Stimulated activated CD4-positive, alpha-beta T cell treated with anti-CD3 and anti-CD28 coated beads, Interleukin-1b, Interleukin-23, amount 100 ng/mL, for 4 hours (primary cell): ENCODE data around the gene SART3.
"Not testable (repeated sequence)": the region's sequence is repeated elsewhere in the genome, so short reads cannot be mapped to it uniquely, and the experiment has no call there.

Experiments used
- DNase-seq, 2 donors: peaks; one replicate each; pipeline ENCODE4 v3.0.0-alpha.2; 2020; ENCODE audit warnings: low read depth in 2 of 2

Gene SART3

GRCh38 chr12:108485371-108485770, 75.6 kb downstream of the SART3 start:
- not testable (repeated sequence) for DNase-seq

GRCh38 chr12:108484845-108485244, 76.1 kb downstream of the SART3 start:
- no peak for DNase-seq

DNA sequence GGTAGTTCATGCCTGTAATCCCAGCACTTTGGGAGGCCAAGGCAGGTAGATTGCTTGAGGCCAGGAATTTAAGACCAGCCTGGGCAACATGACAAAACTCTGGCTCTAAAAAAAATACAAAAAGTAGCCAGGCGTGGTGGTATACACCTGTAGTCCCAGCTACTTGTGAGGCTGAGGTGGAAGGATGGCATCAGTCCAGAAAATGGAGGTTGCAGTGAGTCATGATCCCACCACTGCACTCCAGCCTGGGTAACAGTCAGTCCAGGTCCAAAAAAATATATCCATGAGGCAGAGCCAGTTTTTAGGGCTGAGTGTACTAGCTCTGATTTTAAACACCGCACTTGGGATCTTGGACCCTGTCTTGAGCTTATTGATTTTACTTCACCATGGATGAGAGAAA, 76.5 kb downstream of the SART3 start:
- DNase-seq, result no peak

DNA sequence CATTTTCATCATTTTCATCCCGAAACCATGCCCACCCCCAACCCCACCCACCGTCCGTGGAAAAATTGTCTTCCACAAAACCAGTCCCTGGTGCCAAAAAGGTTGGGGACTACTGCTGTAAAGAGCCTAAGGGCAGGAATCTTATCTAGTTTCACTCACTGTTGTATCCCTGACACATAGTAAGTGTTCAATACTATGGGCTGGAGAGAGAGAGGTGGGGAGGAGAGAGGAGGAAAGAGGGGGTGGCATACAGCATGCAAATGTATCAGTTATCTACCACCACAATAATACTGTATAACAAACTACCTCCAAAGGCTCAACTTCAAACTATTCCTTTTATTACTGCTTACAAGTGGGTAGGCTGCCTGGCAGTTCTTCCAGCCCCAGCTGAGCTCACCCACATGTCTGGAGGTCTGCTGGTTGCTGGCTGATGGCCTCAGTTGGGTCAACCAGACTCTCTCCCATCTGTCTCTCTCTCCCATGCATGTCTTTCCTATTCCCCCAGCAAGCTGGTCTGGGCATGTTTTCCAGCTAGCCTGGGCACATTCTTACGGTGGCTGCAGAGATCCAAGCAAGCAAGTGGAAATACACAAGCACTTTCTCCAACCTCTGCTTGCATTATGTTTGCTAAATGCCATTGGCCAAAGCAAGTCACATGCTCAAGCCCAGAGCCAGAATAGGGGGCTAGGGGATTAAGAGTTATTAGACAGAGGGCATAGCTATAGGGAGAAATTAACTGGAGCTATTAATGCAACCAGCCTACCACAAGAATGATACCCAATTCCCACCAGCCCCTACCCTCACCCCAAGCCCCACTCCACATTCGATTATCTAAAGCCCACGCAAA, 77.5 kb downstream of the SART3 start:
- no peak for DNase-seq

DNA sequence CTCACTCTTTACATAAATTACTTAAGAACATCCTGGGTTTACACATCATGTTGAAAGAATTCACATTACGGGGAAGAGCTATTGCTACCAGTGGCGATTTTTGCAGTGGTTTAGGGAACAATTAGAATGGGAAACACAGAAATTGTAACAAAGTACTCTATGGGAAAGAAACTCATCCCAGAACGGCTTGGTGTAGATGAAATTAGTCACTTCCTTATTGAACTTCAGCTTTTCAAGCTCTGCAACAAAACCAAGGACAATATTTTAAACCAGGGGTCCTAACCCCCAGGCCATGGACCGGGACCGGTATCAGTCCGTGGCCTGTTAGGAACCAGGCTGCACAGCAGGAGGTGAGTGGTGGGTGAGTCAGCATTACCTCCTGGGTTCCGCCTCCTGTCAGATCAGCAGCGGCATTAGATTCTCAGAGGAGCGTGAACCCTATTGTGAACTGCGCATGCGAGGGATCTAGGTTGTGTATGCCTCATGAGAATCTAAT, 78.2 kb downstream of the SART3 start:
- no peak for DNase-seq

GRCh38 chr12:108479364-108480070, 81.5 kb downstream of the SART3 start:
- no peak for DNase-seq

DNA sequence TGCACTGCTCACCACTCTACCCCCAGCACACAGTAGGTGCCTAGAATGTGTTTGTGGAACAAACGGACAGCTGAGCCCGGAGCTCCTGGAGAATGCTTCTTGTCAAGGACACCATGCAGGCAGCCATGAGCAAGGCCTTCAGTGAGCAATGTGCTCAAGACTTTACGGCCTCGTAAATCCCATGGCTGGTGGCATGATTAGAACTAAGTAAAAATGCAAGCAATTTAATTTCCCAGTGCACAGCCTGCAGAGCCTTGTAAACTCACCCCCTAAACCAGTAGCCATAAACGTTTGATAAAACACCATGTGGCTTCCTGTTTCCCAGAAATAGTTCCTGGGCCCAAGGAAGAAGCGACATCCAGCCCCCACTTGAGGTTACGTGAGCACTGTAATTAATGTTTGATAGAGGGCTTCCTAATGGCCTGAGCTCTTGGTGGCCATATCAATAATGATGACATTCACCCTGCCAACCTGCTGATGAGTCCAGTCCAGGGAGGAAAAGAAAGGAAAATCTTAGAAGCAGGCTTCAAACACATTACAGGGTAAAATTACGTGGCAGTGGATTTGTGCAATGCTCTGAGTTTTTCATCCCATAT, 82.3 kb downstream of the SART3 start:
- no peak for DNase-seq

DNA sequence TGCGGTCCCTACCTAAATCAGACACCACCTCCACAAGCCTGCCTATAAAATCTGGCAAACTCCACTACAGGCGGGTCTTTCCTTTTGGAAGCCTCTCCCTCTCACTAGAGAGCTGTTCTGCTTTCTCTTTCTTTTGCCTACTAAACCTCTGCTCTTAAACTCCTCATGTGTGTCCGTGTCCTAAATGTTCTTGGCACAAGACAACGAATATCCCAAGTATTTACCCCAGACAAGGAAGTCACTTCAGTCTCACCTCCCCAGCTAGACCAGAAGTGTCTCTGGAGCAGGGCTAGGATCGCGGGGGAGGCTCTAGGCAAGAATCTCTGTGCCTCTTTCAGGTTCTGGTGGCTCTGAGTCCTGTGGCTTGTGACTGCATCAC, 83.1 kb downstream of the SART3 start:
- DNase-seq, result no peak

- DNase-seq, result no peak
These were observed 83.7 kb downstream of the SART3 start for GRCh38 chr12:108477055-108477880.

DNA sequence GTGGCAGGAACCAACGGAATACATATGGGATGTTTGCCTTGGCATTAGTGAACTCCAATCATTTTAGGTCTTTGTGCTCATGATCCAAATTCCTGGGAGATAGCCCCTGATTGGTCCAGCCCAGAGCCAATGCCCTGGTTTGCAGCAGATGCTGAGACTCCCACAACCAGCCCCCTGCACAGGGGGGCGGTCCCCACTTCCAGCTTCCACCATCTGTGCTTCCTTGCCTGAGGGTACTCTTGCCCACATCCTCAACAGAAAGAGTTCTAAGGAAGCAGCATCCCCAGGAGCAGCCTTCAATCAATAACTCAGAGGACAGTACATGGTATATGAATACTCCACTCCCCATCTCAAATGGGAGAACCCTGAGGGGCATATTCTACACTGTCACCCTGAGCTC, 85.6 kb downstream of the SART3 start:
- no peak for DNase-seq

GRCh38 chr12:108473400-108474055, 87.4 kb downstream of the SART3 start:
- DNase-seq, result no peak
